Colonic mucosa (tissue), 4 donors: Measurements from ENCODE around the gene FSD1L. TPM values are rescaled to one million over a fixed set of nuclear protein-coding genes. Genes with fewer than 3 reads are reported as not detected.

ENCODE experiments used
- DNase-seq: peaks from one replicate; pipeline ENCODE4 v3.0.0-alpha.2; 2020
- H3K27ac ChIP-seq: fragments of 200-600 bp; one replicate; pipeline ENCODE4 v1.8.0; 2021
- H3K27me3 ChIP-seq: fragments of 200-600 bp; one replicate; pipeline ENCODE4 v1.8.0; 2021
- H3K36me3 ChIP-seq: fragments of 200-600 bp; one replicate; pipeline ENCODE4 v1.8.0; 2021
- H3K4me1 ChIP-seq: fragments of 200-600 bp; one replicate; pipeline ENCODE4 v1.8.0; 2021; ENCODE audit warnings: mild to moderate bottlenecking
- H3K4me3 ChIP-seq: fragments of 200-600 bp; one replicate; pipeline ENCODE4 v1.8.0; 2021
- H3K9ac ChIP-seq, 2 donors: one replicate each; pipeline ENCODE4 v1.7.0; 2013; ENCODE audit warnings: control low read depth in 2 of 2, low read depth in 2 of 2, low read length in 2 of 2
- H3K9me3 ChIP-seq: fragments of 200-600 bp; one replicate; pipeline ENCODE4 v1.8.0; 2021
- intact Hi-C: fragments of 100-400 bp; cut with DNase I; formaldehyde crosslinking; loops from one replicate; pipeline ENCODE4 v1.14.1; 2022
- total RNA-seq, 2 donors: library from RNA; stranded (reverse); fragmentation: NEBNext Ultra II Directional in 1 of 2; extraction: Animal tissue kit (Norgen Biotek cat#: 25700) in 1 of 2; gene quantifications; one replicate each; pipeline ENCODE4 v1.2.1, GENCODE V29; 2021
- TF ChIP-seq, protein P1 (sequence below): fragments of 200-600 bp; IDR thresholded peaks from one replicate; pipeline ENCODE4 v1.8.0; 2022; ENCODE audit warnings: antibody characterized with exemption, mild to moderate bottlenecking
- donor health status: healthy.
- donor health status: DM: no; HTN: no; CAD: no.
- donor health status: DM: no; HTN: no; CAD: no.

The FSD1L gene
- total RNA-seq, 2 donors from 2014 or later, result 4.3 to 6.0 TPM

DNA sequence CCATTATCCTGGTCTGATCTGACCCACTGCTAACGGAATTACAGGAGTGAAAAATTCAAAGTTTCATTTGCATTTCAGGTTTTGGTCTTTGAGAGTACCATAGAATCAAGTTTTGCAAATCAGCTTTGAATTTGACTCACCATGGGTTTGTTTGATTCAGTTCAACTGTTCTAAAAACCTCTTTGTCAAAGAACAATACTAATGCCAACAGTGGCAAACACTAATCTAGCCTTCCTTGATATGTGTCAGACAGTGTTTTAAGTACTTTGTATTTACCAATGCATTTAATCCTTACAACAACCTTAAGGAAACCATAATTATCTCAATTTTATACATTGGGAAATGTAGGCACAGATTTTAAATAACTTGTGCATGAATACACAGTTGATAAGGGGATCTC, 10.1 kb upstream of the FSD1L start:
- intact Hi-C loops, result no loop called here
- Histone ChIP-seq H3K27ac (no peak overlapping the region), H3K9ac (no peak overlapping the region), H3K4me3 (no peak overlapping the region), H3K27me3 (no peaks in the 10 kb centered on the region), H3K36me3 (no peaks in the 10 kb centered on the region), H3K9me3 (no peaks in the 10 kb centered on the region), H3K4me1 (no peaks in the 10 kb centered on the region)
- DNase-seq, result no peak
- TF ChIP-seq, protein P1, sequence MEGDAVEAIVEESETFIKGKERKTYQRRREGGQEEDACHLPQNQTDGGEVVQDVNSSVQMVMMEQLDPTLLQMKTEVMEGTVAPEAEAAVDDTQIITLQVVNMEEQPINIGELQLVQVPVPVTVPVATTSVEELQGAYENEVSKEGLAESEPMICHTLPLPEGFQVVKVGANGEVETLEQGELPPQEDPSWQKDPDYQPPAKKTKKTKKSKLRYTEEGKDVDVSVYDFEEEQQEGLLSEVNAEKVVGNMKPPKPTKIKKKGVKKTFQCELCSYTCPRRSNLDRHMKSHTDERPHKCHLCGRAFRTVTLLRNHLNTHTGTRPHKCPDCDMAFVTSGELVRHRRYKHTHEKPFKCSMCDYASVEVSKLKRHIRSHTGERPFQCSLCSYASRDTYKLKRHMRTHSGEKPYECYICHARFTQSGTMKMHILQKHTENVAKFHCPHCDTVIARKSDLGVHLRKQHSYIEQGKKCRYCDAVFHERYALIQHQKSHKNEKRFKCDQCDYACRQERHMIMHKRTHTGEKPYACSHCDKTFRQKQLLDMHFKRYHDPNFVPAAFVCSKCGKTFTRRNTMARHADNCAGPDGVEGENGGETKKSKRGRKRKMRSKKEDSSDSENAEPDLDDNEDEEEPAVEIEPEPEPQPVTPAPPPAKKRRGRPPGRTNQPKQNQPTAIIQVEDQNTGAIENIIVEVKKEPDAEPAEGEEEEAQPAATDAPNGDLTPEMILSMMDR, result no peak

DNA sequence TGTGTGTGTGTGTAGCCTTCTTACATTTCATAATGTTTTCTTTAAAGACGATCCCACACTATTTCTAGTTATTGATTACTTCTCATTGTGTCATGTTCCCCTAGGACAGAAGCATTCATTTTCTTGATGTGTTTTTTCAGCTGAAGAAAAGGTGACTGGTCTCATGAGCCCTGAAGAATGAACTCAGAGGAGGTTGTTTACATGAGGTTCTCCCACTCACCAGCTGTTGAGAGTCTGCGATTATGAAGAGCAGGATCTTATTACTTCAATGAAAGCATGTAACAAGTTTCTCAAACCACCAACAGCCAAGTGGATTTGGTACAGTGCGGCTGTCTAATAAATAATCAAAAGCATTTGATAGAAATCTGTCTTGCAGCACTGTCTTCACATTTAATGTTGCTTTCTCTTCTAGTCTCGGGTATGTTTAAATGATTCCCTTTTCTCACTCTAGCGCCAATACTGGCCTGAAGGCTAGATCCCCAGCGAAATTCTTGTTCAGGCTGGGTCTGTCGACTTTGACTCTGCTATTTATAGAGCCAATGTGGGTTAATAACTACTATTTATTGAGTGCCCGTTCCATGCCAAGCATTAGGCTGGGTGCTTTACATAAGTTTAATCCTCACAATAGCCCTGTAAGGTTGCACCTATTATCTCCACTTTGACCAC, 9.6 kb upstream of the FSD1L start:
- no peaks in the 10 kb centered on the region for H3K9me3 ChIP-seq
- TF ChIP-seq, protein P1, result no peak
- H3K36me3 ChIP-seq, result no peaks in the 10 kb centered on the region
- no peak overlapping the region for H3K4me3 ChIP-seq
- H3K9ac ChIP-seq, result no peak overlapping the region
- no peak overlapping the region for H3K27ac ChIP-seq
- H3K27me3 ChIP-seq, result no peaks in the 10 kb centered on the region
- intact Hi-C loops, result no loop called here
- DNase-seq, result no peak
- no peaks in the 10 kb centered on the region for H3K4me1 ChIP-seq

DNA sequence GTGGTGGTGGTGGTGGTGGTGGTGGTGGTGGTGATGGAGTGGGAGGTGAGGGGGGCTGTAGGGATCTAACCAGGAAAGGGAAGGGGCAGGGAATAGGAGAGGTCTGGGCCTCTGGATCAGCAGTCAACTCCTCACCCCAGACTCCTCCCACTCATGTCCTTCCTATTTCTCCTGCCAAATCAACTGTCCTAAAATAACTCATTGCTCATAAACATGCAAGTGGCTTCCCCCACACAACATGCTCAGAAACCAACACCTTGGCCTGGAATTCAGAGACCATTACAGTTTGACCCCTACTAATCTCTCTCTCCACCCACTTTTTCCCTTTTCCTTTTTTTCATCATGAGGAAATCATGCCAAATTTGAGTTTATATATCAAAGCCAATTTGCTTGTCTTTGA, 8.4 kb upstream of the FSD1L start:
- no peaks in the 10 kb centered on the region for H3K36me3 ChIP-seq
- no peak overlapping the region for H3K4me3 ChIP-seq
- no peak overlapping the region for H3K9ac ChIP-seq
- DNase-seq, result no peak
- H3K9me3 ChIP-seq, result no peaks in the 10 kb centered on the region
- H3K27me3 ChIP-seq, result no peaks in the 10 kb centered on the region
- intact Hi-C loops, result no loop called here
- H3K27ac ChIP-seq, result no peak overlapping the region
- TF ChIP-seq, protein P1, result no peak
- no peaks in the 10 kb centered on the region for H3K4me1 ChIP-seq

DNA sequence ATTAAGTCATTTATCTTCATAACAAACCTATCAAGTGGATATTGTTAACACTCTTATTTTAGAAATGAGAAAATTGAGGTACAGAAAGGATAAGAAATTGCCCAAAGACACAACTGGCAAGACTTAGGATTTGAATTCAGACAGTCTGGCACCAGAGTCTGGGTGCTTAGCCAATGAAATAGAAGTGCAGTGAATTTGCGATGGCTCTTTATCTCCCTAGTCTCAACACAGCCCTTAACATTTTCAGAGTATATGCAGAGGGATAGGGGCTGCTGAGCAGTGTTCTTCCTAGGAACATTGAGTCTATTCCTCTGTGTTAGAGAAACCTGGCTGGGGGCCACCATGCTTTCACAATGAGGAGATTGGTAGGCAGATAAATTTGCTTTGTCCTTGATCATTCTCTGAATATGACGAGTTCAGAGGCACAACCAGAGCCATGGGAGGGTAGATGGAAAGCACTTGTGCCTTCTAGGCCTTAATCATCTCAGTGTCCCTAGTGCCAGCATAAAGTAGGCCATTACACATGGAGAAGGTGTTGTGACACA, 6.1 kb upstream of the FSD1L start:
- no peak for DNase-seq
- Histone ChIP-seq H3K27ac (no peak overlapping the region), H3K36me3 (no peaks in the 10 kb centered on the region), H3K4me3 (no peak overlapping the region), H3K4me1 (no peaks in the 10 kb centered on the region), H3K9ac (no peak overlapping the region), H3K27me3 (no peaks in the 10 kb centered on the region), H3K9me3 (no peaks in the 10 kb centered on the region)
- TF ChIP-seq, protein P1, result no peak
- intact Hi-C loops, result no loop called here

DNA sequence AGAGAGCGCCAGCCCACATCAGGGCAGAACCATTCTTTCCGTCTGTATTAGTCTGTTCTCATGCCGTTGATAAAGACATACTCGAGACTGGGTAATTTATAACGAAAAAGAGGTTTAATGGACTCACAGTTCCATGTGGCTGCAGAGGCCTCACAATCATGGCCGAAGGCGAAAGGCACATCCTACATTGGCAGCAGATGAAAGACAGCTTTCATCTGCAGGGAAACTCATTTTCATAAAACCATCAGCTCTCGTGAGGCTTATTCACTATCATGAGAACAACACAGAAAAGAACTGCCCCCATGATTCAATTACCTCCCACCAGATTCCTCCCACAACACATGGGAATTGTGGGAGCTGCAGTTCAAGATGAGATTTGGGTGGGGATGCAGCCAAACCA, 4.7 kb upstream of the FSD1L start:
- H3K27me3 ChIP-seq, result no peaks in the 10 kb centered on the region
- H3K9me3 ChIP-seq, result no peaks in the 10 kb centered on the region
- H3K27ac ChIP-seq, result no peak overlapping the region
- no peak overlapping the region for H3K4me3 ChIP-seq
- no peaks in the 10 kb centered on the region for H3K4me1 ChIP-seq
- no peaks in the 10 kb centered on the region for H3K36me3 ChIP-seq
- intact Hi-C loops, result no loop called here
- TF ChIP-seq, protein P1, result no peak
- no peak overlapping the region for H3K9ac ChIP-seq
- DNase-seq, result no peak
